K562 (cell line): ENCODE data around the gene ETS2. TPM values are rescaled to one million over a fixed set of nuclear protein-coding genes. Genes with fewer than 3 reads are reported as not detected.

Experiments
- ATAC-seq: fragments of 200-7000 bp; cut with Tn5 transposase; 3 replicates; pipeline ENCODE4 v1.9.1; 2020; ENCODE audit warnings: moderate library complexity
- BruUV-seq: library from RNA; stranded (reverse); fragments of 400-500 nt; replicated peaks from 2 replicates; lab custom pipeline; 2021; lab: Mats Ljungman, UMichigan
- CTCF ChIA-PET: fragments of 300-600 bp; formaldehyde crosslinking; extraction: SDS; loops from one replicate; lab custom pipeline; 2021; ENCODE audit warnings: low intra/inter-chr PET ratio; lab: Yijun Ruan, JAX
- POLR2A ChIA-PET: fragments of 300-600, 350-650 bp; sonication (Branson Sonifier 250); formaldehyde crosslinking; extraction: SDS; loops from one replicate; lab custom pipeline; 2021; ENCODE audit warnings: antibody characterized with exemption, inconsistent platforms; lab: Yijun Ruan, JAX
- DNase-seq, 4 experiments: peaks; one replicate each; pipeline versions ENCODE4 v3.0.0 to v3.0.0-alpha.2; 2011 to 2018; ENCODE audit warnings: low spot score in 3 of 4, mixed read lengths in 3 of 4; ENCODE audit errors: extremely low read depth in 1 of 4
- FAIRE-seq: peaks from 2 replicates; lab custom pipeline; 2011; peaks lifted over from hg19 to GRCh38; lab: Jason Lieb, UNC
- H2AFZ ChIP-seq: 2 replicates; pipeline ENCODE4 v1.6.0; 2011; ENCODE audit warnings: low read depth, low read length, control low read depth, inconsistent platforms
- H3K27ac ChIP-seq: fragments of 200-600 bp; 3 replicates; pipeline ENCODE4 v1.8.0; 2011; ENCODE audit warnings: low read depth, mild to moderate bottlenecking, control low read depth, inconsistent platforms, low read length, moderate library complexity, mixed read lengths; ENCODE audit errors: extremely low read depth
- H3K27me3 ChIP-seq, 2 experiments: fragments of 300-600 bp in 1 of 2; 2 replicates in 1 of 2; 3 replicates in 1 of 2; pipeline versions ENCODE4 v1.6.0 to v1.8.0; 2011; ENCODE audit warnings: inconsistent platforms in 2 of 2, low read length in 2 of 2, mild to moderate bottlenecking in 1 of 2, mixed read lengths in 1 of 2, moderate library complexity in 1 of 2; ENCODE audit not compliant: control insufficient read depth in 2 of 2, insufficient read depth in 2 of 2
- H3K36me3 ChIP-seq: fragments of 300-600 bp; 3 replicates; pipeline ENCODE4 v1.8.0; 2011; ENCODE audit warnings: mild to moderate bottlenecking, low read length, inconsistent platforms; ENCODE audit not compliant: control insufficient read depth, insufficient read depth
- H3K4me1 ChIP-seq, 2 experiments: fragments of 200-600 bp in 1 of 2; replicated peaks in 1 of 2; 2 replicates in 1 of 2; 3 replicates in 1 of 2; pipeline versions ENCODE4 v1.5.1 to v1.8.0; 2011; ENCODE audit warnings: inconsistent platforms in 2 of 2, low read length in 2 of 2, mild to moderate bottlenecking in 1 of 2, mixed read lengths in 1 of 2, moderate library complexity in 1 of 2; ENCODE audit not compliant: control insufficient read depth in 2 of 2, insufficient read depth in 2 of 2
- H3K4me2 ChIP-seq: 2 replicates; pipeline ENCODE4 v1.6.1; 2011; ENCODE audit warnings: low read length, control low read depth, inconsistent platforms, mixed read lengths; ENCODE audit not compliant: insufficient read depth
- H3K4me3 ChIP-seq: fragments of 200-600 bp; sonication (generic), shearing (Covaris generic); 2 replicates; pipeline ENCODE4 v1.5.1; 2016; ENCODE audit warnings: control low read depth, inconsistent platforms
- H3K79me2 ChIP-seq: fragments of 200-600 bp; 3 replicates; pipeline ENCODE4 v1.8.0; 2011; ENCODE audit warnings: low read length, inconsistent platforms; ENCODE audit not compliant: control insufficient read depth, insufficient read depth
- H3K9ac ChIP-seq, 2 experiments: 2 replicates each; pipeline versions ENCODE4 v1.6.0 to v1.6.1; 2011; ENCODE audit warnings: low read depth in 2 of 2, low read length in 2 of 2, control low read depth in 1 of 2, inconsistent platforms in 1 of 2, mild to moderate bottlenecking in 1 of 2, mixed read lengths in 1 of 2; ENCODE audit not compliant: insufficient read depth in 1 of 2
- H3K9me1 ChIP-seq: one replicate; pipeline ENCODE4 v1.6.0; 2011; ENCODE audit warnings: inconsistent platforms, mild to moderate bottlenecking, low read length, moderate library complexity; ENCODE audit not compliant: control insufficient read depth, insufficient read depth
- H3K9me3 ChIP-seq: replicated peaks from 2 replicates; pipeline ENCODE4 v1.5.1; 2011; ENCODE audit warnings: low read depth, low read length, inconsistent platforms; ENCODE audit not compliant: control insufficient read depth, insufficient read depth
- H4K20me1 ChIP-seq: replicated peaks from 2 replicates; pipeline ENCODE4 v1.6.1; 2011; ENCODE audit warnings: low read length, inconsistent platforms, mixed read lengths; ENCODE audit not compliant: control insufficient read depth, insufficient read depth
- BRD4 ChIP-seq: fragments of 200-600 bp; sonication (generic); IDR thresholded peaks from 2 replicates; pipeline ENCODE4 v1.6.1; 2017; ENCODE audit warnings: inconsistent platforms
- CEBPB ChIP-seq: fragments of 450-650 bp; IDR thresholded peaks from 2 replicates; pipeline ENCODE4 v1.6.1; 2016; ENCODE audit warnings: missing genetic modification characterization, missing compliant biosample characterization
- EP300 ChIP-seq: IDR thresholded peaks from 2 replicates; pipeline ENCODE4 v1.6.1; 2012; ENCODE audit warnings: low read length, improper control_type of control experiment
- EP400 ChIP-seq: fragments of 450-650 bp; IDR thresholded peaks from 2 replicates; pipeline ENCODE4 v1.6.1; 2017; ENCODE audit warnings: antibody characterized with exemption, mild to moderate bottlenecking, moderate library complexity
- FOXP1 ChIP-seq: sonication (generic); formaldehyde crosslinking; IDR thresholded peaks from 2 replicates; pipeline ENCODE4 v1.8.0; 2022; ENCODE audit warnings: mild to moderate bottlenecking, missing genetic modification reagents
- HNRNPL ChIP-seq: fragments of 200-400 bp; formaldehyde crosslinking; IDR thresholded peaks from 2 replicates; pipeline ENCODE4 v1.6.1; 2017; ENCODE audit warnings: low read depth, mild to moderate bottlenecking, low read length
- MED1 ChIP-seq: sonication (generic); formaldehyde crosslinking; IDR thresholded peaks from 2 replicates; pipeline ENCODE4 v1.8.1; 2023; ENCODE audit warnings: missing genetic modification reagents, borderline replicate concordance
- NELFE ChIP-seq: IDR thresholded peaks from 2 replicates; pipeline ENCODE4 v1.6.1; 2011; ENCODE audit warnings: mild to moderate bottlenecking; ENCODE audit not compliant: insufficient read depth, insufficient read length
- SMAD1 ChIP-seq: fragments of 150-350 bp; IDR thresholded peaks from 2 replicates; pipeline ENCODE4 v1.6.1; 2014; ENCODE audit warnings: low read length, low read depth; ENCODE audit not compliant: partially characterized antibody
- TARDBP ChIP-seq: fragments of 450-650 bp; IDR thresholded peaks from 2 replicates; pipeline ENCODE4 v1.6.1; 2016
- ZFPM2 ChIP-seq: fragments of 250-450 bp; sonication (Bioruptor Pico); IDR thresholded peaks from 2 replicates; pipeline ENCODE4 v1.5.1; 2022; ENCODE audit warnings: mild to moderate bottlenecking
- ZNF12 ChIP-seq: sonication (generic); formaldehyde crosslinking; IDR thresholded peaks from 2 replicates; pipeline ENCODE4 v1.4.0; 2020; ENCODE audit warnings: mild to moderate bottlenecking, missing genetic modification reagents
- ZNF146 ChIP-seq: IDR thresholded peaks from one replicate; pipeline ENCODE4 v1.6.1; 2018; ENCODE audit warnings: missing compliant biosample characterization; ENCODE audit not compliant: unreplicated experiment
- ZNF224 ChIP-seq: sonication (generic); formaldehyde crosslinking; IDR thresholded peaks from 2 replicates; pipeline ENCODE4 v1.8.0; 2022; ENCODE audit warnings: mild to moderate bottlenecking, missing genetic modification reagents
- whole genome bisulfite sequencing: fragments of 100-300 bp; shearing (Covaris generic); methylation state at CpG from one replicate; pipeline ENCODE4 v1.1.6; 2016; ENCODE audit warnings: low coverage, mixed read lengths; ENCODE audit not compliant: insufficient coverage; ENCODE audit errors: missing lambda C conversion rate; 5-methylcytosine and 5-hydroxymethylcytosine counted together
- in situ Hi-C: fragments of 300-500 bp; cut with MboI; formaldehyde crosslinking; loops from 4 replicates; pipeline ENCODE4 v1.15.0; 2018; ENCODE audit warnings: inconsistent platforms, mixed read lengths
- intact Hi-C: fragments of 100-400 bp; cut with micrococcal nuclease; formaldehyde crosslinking; loops from 2 replicates; pipeline ENCODE4 v1.14.2; 2022
- polyA plus RNA-seq, 8 experiments: library from polyadenylated mRNA; depleted of rRNA in 4 of 8; stranded (reverse) in 5 of 8; unstranded in 3 of 8; fragments of >200 nt; fragmentation: Nextera tagmentation in 2 of 8; fragmentation: Illumina TruSeq in 1 of 8; extraction: Ambion mirVana in 2 of 8; extraction: Trizol in 1 of 8; gene quantifications; 2 replicates each; pipeline versions ENCODE4 v1.2.1 to v1.2.3, GENCODE V29; 2011 to 2014; ENCODE audit warnings: inconsistent platforms in 1 of 8, missing spikeins in 1 of 8
- total RNA-seq, 7 experiments: library from RNA; depleted of rRNA in 6 of 7; stranded (reverse); fragments of >200 nt in 6 of 7; fragmentation: Illumina TruSeq in 2 of 7; extraction: Trizol in 2 of 7; gene quantifications; 2 replicates each; pipeline versions ENCODE4 v1.2.1 to v1.2.3, GENCODE V29; 2011 to 2021; ENCODE audit warnings: low replicate concordance in 1 of 7
- TF ChIP-seq, protein P1 (sequence below): sonication (generic); formaldehyde crosslinking; IDR thresholded peaks from 2 replicates; pipeline ENCODE4 v1.5.0; 2020; ENCODE audit warnings: missing genetic modification reagents
- TF ChIP-seq, protein P2 (sequence below): sonication (generic); formaldehyde crosslinking; IDR thresholded peaks from 2 replicates; pipeline ENCODE4 v1.8.1; 2023; ENCODE audit warnings: mild to moderate bottlenecking, missing genetic modification reagents

Gene ETS2
- total and polyA plus RNA-seq, 9 of the 15 experiments (the other 6 are each of a cell fraction or from before 2014, with no cell fraction given), result 1.7 to 24.4 (median 12.2) TPM

- intact Hi-C loops (no loop called here), in situ Hi-C loops (no loop called here)
- Histone ChIP-seq H3K4me1 (no peaks in the 10 kb centered on the region), H2AFZ (no peak overlapping the region), H3K27me3 (peaks cover 33 to 34% of the 10 kb centered on the region in 2 experiments), H3K9ac (no peak overlapping the region), H3K4me2 (no peak overlapping the region), H4K20me1 (no peaks in the 10 kb centered on the region), H3K9me3 (no peaks in the 10 kb centered on the region), H3K36me3 (no peaks in the 10 kb centered on the region), H3K27ac (no peak overlapping the region), H3K4me3 (no peak overlapping the region), H3K79me2 (no peaks in the 10 kb centered on the region), H3K9me1 (no peaks in the 10 kb centered on the region)
- CTCF ChIA-PET, result no interaction called here
- no TSS peak for BruUV-seq
- TF ChIP-seq ZNF12 (CRISPR knock-in tag), result no peak
- no peak for TF ChIP-seq ZNF146 (CRISPR knock-in tag)
- TF ChIP-seq HNRNPL, result no peak
- TF ChIP-seq BRD4, result no peak
- TF ChIP-seq TARDBP, result no peak
- no peak for TF ChIP-seq ZNF224
- TF ChIP-seq SMAD1, result no peak
- TF ChIP-seq NELFE, result no peak
- TF ChIP-seq MED1 (CRISPR knock-in tag), result no peak
- TF ChIP-seq ZFPM2 (CRISPR knock-in tag), result no peak
- TF ChIP-seq, protein P1, sequence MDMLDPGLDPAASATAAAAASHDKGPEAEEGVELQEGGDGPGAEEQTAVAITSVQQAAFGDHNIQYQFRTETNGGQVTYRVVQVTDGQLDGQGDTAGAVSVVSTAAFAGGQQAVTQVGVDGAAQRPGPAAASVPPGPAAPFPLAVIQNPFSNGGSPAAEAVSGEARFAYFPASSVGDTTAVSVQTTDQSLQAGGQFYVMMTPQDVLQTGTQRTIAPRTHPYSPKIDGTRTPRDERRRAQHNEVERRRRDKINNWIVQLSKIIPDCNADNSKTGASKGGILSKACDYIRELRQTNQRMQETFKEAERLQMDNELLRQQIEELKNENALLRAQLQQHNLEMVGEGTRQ (CRISPR knock-in tag), result no peak
- TF ChIP-seq, protein P2, sequence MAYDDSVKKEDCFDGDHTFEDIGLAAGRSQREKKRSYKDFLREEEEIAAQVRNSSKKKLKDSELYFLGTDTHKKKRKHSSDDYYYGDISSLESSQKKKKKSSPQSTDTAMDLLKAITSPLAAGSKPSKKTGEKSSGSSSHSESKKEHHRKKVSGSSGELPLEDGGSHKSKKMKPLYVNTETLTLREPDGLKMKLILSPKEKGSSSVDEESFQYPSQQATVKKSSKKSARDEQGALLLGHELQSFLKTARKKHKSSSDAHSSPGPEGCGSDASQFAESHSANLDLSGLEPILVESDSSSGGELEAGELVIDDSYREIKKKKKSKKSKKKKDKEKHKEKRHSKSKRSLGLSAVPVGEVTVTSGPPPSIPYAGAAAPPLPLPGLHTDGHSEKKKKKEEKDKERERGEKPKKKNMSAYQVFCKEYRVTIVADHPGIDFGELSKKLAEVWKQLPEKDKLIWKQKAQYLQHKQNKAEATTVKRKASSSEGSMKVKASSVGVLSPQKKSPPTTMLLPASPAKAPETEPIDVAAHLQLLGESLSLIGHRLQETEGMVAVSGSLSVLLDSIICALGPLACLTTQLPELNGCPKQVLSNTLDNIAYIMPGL (CRISPR knock-in tag), result no peak
- TF ChIP-seq FOXP1 (CRISPR knock-in tag), result no peak
- no peak for TF ChIP-seq EP400
- TF ChIP-seq EP300, result no peak
- no peak for TF ChIP-seq CEBPB (tag)
- no peak for DNase-seq
- POLR2A ChIA-PET, result interaction anchor here (1.8 kb wide), 1 partner anchor 12 kb away, joined by 7 read pairs; no protein-coding TSS in a partner anchor
- 1% methylated on average over 12 of the region's 12 CpGs for WGBS
- FAIRE-seq, result no peak
- ATAC-seq, result no peak
Observed at GRCh38 chr21:38774586-38775285, 31.0 kb upstream of the ETS2 start.
